ENCODE data around the gene FAM124B.
"Not testable (repeated sequence)": the region's sequence is repeated elsewhere in the genome, so short reads cannot be mapped to it uniquely, and the experiment has no call there.

- not testable (repeated sequence) for TF ChIP-seq CTCF (conservative IDR thresholded peaks at IDR 0.05; ENCODE audit: low read depth, low read length); EZH2 (IDR thresholded peaks at IDR 0.05; ENCODE audit: low read length, unreplicated experiment)
Measured at GRCh38 chr2:224382280-224382647, 19.6 kb downstream of the FAM124B start.

Measured in PC-3 (cell line).